HPDE6-E6E7 (cell line): ENCODE measurements around the gene UBE2Q2.
"Not testable (repeated sequence)": the region's sequence is repeated elsewhere in the genome, so short reads cannot be mapped to it uniquely, and the experiment has no call there.

ENCODE experiments used
- DNase-seq: peaks from one replicate; pipeline ENCODE4 v3.0.0; 2011; ENCODE audit warnings: missing footprints; ENCODE audit errors: extremely low spot score

Gene UBE2Q2

DNA sequence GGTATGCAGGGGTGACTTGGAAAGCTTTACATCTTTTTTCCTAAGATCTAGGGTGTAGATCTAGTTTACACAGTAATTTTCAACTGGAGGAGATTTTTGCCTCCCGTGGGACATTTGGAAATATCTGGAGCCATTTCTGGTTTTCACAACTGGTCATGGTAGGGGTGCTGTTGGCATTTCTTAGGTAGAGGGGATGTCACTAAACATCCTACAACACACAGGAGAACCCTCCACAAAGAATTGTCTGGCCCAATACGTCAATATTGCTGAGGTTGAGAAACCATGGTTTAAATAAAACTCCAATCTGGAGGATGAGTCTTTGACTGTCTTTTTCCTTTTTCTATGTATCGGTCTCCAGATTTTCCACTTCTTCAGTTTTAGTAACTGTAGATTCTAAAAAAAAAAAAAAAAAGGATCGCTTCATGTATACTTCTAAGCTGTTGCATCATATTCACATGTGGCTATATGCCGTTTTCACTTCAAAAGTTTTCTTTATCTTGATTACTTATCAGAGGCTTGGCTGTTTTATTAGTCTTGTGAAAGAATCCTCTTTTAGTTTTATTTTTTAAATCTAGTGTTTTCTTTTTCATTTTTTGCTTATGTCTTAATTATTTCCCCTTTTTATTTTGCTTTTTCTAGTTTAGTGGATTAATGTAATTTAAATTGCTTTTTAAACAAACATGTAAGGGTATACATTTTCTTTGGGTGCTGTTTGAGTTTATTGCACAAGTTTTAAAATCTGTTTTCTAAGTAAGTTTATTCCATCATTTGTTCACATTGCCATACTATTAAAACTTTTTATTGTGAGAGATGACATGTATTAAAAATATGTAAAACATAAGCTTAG is 21.2 kb downstream of the UBE2Q2 start:
- no peak for DNase-seq

DNA sequence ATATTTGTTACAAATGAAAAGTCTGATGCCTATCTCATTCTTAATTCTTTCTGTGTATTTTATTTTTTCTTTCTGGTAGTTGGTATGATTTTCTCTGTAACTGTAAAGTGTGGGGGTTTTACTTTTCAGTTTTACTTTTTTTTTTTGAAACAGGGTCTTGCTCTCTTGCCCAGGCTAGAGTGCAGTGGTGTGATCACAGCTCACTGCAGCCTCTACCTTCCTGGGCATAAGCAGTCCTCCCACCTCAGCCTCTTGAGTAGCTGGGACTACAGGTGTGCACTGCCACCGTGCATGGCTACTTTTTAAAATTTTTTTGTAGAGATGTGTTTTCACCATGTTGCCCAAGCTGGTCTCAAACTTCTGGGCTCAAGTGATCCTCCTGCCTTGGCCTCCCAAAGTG is 22.8 kb downstream of the UBE2Q2 start:
- DNase-seq, result not testable (repeated sequence)

DNA sequence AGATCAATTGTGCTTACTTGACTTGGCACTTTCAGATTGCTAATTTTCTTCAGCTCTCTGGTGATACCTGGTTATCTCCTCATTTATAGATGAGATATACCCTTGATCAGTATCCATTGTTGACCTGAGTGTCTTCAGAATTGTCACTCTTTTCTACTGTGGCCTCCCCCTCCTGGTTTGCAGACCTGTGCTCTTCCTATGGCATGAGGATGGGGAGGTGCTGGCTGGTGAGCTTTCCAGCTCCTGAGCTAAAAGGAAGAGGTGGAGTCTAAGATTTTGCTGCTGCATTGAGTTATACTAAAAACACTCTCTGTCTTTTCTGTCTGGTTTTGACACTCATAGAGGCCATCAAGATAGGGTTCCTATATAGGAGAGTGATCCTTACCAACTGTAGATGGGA is 23.7 kb downstream of the UBE2Q2 start:
- no peak for DNase-seq

DNA sequence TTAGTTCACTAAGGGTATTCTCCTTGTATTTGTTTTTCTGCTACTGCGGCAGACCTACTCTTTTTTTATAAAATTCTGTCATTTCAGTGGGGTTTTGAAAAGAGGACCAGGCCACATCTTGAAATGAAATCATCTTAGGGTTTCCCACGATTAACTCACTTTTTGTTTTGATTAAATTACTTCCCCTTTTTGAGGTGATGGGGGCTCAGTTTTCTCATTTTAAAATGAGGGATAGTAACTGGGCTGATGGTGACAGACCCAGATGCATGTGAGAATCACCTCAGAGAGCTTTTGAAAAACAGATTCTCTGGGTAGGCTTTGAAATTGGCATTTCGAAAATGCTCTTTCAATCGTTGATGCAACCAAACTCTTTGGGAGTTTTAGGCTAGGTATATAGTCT is 24.2 kb downstream of the UBE2Q2 start:
- no peak for DNase-seq

DNA sequence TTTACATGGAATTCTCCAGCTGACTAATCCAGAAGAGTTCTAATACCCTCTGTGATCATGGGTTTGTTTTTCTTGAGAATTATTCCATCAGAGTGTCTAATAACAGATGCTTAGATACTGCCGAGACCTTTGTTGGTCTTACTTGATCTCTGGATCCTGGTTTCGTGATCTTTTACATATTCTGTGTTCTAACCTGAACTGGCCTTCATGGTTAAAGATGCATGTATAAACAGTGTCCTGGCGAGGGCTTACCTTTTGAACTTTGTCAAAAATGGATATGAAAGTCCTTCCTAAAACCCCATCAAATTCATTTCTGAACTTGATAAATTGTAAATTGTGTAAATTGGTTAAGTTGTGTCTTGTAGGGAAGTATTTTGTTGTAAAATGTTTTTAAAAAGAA is 24.8 kb downstream of the UBE2Q2 start:
- no peak for DNase-seq

DNA sequence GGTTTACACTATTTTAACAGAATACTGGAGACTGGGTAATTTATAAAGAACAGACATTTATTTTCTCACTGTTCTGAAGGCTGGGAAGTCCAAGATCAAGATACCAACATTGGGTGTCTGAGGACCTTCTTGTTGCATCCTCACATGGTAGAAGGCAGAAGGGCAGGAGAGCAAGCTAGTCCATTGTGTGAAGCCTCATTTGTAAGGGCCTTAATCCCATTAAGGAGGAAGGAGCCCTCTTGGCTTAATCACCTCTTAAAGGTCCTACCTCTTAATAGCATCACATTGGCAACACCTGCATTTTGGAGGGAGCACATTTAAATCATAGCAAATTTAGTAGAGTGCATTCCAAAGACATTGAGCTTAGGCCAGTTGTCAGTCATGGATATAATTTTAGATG is 26.2 kb downstream of the UBE2Q2 start:
- no peak for DNase-seq

DNA sequence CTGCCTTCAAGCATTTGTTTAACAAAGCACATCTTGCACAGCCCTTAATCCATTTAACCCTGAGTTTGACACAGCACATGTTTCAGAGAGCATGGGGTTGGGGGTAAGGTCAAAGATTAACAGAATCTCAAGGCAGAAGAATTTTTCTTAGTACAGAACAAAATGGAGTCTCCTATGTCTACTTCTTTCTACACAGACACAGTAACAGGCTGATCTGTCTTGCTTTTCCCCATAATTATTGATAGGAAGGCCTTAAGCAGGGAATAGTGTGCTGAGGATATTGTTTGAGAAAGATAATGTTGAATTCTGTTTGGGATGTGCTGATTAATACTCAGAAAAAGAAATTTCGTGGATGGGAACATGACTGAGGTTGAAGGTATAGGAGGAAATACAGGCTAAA is 28.3 kb downstream of the UBE2Q2 start:
- DNase-seq, result not testable (repeated sequence)

DNA sequence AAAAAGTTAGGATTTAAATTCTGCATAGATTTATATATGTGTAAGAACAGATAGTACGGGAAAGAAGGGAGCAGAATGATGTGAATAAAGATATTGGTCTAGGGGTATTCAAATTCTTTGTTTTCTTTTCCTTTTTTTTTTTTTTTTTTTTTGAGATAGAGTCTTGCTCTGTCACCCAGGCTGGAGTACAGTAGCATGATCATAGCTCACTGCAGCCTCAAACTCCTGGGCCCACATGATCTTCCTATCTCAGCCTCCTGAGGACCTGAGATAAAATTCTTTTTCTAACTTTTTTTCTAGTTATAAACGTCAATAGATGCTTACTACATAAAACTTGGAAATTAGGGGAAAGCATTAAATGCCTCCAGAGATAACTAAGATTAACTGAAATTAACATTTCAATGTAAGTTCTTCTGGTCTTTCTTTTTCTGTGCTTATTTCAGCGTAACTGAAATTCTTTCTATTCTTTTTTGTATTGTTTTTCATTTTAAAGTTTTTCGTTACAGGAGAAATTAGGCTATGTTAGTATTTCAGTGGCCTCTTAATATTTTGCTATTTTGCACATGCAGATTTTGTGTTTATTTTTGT is 29.2 kb downstream of the UBE2Q2 start:
- no peak for DNase-seq

DNA sequence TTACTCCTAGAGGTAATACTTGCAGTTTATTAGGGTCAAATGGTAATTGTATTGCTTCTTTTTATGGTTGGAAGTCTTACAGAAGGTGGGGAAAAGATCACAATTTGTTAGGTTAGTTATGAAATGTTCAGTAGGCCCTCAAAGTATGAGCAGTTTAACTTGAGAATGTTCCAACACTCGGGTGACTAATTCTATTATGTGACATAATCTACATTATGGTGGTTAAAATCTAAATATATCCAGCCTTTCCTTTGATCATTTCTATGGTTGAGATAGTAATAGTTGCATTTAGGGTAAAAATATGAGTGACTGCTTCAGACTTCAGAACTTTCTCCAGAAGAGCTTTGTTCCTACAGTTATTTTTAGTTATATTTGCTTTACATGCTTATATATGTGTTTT is 40.8 kb downstream of the UBE2Q2 start:
- no peak for DNase-seq

DNA sequence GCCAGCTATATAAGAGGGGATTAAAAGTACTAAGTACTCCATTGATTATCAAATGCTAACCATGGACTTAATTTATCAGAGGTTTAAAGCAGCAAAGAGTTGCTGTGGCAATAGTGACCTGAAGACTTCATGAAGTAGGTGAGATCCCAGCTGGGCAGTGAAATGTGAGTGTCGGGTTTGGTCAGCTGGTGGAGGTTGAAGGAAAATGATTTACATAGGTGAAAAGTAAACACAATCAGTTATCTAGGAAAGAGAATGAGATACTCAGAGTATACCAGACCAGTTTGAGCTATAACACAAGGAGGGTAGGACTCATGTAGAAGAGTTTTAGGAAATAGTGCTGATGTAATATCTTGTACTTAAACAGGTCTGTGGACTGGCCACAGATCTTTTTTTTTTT is 43.9 kb downstream of the UBE2Q2 start:
- DNase-seq, result no peak

DNA sequence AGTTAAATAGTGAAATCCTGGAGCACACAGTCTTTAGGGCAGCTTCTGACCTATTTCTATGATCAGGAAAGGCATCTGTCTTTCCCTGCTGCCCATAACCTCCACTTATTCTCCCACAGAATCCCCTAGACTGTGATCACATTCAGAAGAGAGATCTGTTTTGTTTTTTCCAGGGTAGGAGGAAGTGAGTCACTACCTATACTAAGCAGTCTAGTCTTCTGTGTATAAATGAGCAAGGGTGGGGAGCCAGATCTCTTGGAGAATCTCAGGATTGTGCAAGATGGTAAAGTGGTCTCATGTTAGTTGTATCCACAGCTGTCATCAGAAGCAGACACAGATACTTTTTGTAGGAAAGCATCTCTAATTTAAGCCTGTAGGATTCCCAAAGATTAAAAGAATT is 48.6 kb downstream of the UBE2Q2 start:
- no peak for DNase-seq

DNA sequence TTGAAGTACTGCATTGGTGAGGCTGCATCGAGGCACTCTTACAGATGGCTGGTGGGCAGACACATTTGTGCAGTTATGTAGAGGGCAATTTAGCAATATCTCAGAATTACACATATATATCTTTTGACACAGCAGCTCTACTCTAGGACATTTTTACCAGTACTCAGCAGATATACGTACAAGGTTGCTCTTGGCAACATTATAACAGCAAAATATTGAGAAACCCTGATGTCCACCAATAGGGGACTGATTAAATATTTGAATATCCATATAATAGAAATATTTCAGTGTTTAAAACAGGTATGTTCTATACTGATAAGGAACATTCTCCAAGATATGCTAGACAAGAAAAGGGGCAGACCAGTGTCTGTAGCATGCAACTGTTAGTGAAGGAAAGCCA is 52.5 kb downstream of the UBE2Q2 start:
- no peak for DNase-seq

DNA sequence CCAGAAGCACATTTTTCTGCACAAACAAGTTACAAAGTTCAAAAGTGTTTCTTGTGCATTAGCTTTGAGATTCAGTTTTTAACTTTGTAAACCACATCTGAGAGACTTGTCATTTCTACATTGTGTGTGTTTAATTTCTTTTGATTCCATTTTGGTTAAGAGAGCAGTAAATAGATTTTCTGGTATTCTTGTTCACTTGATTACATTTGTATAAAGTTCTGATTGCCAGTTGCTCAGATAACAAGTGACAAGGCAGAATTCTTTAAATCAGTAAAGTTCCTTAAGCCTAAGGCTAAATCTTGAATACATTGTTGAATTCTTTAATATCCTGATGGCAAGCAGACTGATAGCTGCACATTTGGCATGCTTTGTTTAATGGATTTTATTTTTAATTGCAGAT is 57.3 kb downstream of the UBE2Q2 start:
- no peak for DNase-seq

DNA sequence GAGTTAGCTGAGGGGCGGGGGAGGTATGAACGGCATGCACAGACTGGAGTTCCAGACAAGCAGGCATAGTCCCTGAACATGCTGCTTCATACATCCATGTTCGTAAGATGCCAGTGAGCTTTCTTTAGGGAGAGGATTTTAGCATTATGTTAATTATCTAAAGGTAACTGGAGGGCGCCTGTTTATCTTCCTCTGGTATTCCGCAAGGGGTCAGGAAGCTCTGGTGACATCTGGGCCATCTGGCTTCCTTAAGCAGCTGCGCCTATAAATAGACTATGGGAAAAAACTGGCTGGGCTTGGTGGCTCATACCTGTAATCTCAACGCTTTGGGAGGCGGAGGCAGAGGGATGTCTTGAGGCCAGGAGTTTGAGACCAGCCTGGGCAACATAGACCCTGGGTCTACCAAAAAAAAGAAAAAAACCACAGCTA is 58.9 kb downstream of the UBE2Q2 start:
- DNase-seq, result no peak

DNA sequence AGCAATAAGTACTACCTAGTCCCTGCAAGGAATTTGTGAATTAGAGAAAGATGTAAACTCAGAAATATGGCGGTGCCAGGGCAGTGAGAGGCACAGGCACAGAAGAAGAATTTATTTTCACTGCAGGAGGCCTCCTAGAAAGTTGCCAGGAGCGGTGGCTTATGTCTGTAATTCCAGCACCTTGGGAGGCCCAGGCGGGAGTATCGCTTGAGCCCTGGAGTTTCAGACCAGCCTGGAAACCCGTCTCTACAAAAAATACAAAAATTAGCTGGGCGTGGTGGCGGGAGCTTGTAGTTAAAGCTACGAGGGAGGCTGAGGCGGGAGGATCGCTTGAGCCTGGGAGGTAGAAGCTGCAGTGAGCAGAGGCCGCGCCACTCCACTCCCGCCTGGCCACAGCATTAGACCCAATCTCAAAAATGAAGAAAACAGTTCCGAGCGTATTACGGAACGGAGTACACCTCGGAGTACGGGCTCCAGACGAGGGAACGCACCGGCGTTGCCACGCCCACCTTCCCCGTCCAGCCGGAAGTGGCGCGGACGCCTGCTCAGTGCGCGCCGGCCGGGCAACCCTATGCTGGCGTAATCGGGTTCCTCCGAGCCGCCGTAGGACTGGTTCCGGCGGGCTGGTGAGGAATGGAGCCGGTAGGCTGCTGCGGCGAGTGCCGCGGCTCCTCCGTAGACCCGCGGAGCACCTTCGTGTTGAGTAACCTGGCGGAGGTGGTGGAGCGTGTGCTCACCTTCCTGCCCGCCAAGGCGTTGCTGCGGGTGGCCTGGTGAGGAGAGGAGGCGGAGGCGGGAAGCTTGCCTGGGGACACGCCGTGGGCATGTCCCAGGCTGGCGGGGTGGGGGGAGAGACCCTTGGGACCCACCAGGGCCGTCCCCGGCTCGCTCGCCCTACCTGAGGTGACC is 60.3 kb downstream of the UBE2Q2 start, which contains the start of gene FBXO22:
FBXO22 (plus strand) TSS at position 548 of the 909 bp plus-strand sequence; CDS start at position 634, 86 bp downstream.
- peak; percentile 76 for DNase-seq

DNA sequence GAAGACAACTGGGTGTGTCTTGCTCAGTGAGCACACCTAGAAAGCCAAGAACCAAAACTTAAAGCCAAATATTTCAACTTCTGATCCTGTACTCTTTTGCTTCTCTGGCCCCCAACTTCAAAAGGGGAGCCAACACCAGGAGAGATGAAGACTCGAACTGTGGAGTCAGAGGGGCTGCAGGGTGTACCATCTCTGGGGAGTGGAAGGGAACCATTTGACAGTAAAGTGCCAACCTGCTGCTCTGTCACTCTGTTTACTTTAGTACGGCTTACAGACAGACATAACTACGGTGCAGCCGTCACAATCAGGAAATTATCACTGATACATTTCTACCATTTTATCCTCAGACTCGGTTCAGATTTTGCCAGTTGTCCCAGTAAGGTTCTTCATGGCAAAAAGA is 62.0 kb downstream of the UBE2Q2 start:
- DNase-seq, result no peak

DNA sequence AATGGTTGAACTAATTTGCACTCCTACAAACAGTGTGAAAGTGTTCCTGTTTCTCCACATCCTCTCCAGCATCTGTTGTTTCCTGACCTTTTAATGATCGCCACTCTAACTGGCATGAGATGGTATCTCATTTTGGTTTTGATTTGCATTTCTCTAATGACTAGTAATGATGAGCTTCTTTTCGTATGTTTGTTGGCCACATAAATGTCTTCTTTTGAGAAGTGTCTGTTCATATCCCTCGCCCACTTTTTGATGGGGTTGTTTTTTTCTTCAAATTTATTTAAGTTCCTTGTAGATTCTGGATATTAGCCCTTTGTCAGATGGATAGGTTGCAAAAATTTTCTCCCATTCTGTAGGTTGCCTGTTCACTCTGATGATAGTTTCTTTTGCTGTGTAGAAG is 67.1 kb downstream of the UBE2Q2 start:
- not testable (repeated sequence) for DNase-seq

DNA sequence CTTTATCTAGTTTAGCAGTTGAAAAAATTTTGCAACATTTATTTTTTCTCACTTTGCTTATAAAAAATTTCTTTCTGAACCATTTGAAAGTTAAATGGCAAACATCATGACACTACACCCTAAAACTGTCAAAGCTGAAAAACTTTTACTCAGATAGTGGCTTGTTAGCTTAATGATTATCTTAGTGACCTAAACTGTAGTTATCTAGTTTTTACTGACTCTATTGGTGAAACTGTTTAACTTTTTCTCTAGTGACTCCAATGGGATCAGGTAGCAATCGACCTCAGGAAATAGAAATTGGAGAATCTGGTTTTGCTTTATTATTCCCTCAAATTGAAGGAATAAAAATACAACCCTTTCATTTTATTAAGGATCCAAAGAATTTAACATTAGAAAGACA is 73.7 kb downstream of the UBE2Q2 start:
- no peak for DNase-seq

DNA sequence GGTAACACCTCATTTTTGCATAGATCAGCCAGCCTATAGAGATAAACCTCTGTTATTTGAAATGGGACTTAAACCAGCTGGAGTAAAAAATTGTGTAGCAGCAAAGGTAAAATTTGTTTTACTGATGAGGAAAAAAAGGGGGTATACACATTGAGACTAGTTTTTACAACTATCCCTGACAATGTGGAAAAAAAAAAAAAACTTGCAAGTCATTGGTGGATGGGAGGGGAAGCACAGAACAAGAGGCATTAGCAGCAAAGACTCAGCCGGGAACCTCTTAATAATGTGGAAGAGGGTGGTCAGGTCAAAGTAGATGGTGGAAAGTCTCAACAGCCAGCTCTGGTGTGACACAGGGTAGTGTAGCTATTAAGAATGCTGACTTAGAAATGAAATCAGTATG is 74.9 kb downstream of the UBE2Q2 start:
- DNase-seq, result no peak

DNA sequence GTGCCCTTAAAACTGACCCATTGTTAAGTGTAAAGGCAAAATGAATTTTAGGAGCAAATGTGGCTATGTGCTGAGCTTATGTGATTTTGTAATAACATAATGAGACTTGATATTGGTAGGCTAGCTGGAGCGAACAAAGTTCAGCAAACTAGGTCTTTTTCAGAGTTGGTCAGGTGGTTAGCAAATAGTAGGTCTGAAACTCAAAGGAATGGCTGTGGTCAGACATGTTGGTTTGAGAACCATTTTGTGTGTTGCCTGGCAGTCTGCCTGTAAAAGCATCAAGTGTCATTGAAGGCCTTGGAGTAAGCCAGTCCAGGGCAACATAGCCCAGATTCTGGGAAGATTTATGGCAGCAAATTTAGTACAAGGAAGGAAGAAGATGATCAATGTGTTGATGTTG is 76.8 kb downstream of the UBE2Q2 start:
- no peak for DNase-seq

DNA sequence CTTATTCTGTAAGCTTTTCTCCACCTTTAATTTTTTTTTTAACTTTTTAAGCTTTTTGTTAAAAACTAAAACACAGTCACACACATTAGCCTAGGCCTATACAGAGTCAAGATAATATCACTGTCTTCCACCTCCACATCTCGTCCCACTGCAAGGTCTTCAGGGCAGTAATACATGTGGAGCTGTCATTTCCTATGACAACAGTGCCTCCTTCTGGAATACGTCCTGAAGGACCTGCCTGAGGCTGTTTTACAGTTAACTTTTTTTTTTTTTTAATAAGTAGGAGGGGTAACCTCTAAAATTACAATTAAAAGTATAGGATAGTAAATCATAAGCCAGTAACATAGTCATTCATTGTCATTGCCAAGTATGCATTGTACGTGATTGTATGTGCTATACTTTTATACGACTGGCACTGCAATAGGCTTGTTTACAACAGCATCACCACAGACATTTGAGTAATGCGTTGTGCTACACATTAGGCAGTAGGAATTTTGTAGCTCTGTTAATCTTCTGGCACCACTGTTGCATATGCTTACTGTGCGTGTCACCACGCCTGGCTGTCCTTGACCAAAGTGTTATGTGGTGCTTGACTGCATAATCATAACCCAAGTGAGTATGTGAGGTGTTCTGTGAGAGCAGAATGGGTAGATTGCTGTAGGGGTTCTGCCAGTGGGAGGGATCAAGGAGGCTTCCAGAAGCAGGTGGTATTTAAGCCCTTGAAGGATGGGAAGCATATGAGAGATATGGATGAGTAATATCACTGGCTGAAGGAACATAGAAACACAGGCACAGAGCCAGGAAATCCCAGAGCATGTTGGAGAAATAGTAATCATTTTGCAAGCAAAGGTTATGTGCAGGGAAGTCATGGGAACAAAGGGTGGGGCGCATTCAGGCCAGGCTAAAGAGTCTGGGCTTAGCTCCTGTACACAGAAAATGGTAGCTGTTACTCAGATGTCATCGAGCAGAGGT is 78.8 kb downstream of the UBE2Q2 start:
- DNase-seq, result peak; percentile 41
